Esophagus muscularis mucosa (tissue), 4 donors: Measurements from ENCODE around the gene CNPPD1. TPM values are rescaled to one million over a fixed set of nuclear protein-coding genes. Genes with fewer than 3 reads are reported as not detected.

ENCODE experiments used
- DNase-seq: peaks from one replicate; pipeline ENCODE4 v3.0.0-alpha.2; 2017; ENCODE audit errors: extremely low spot score
- H3K27ac ChIP-seq, 4 donors: fragments of 200-600 bp; sonication (generic); replicated peaks in 1 of 4; 1 replicate in 3 of 4; 2 replicates in 1 of 4; pipeline ENCODE4 v1.5.1; 2016 to 2019; ENCODE audit warnings: mild to moderate bottlenecking in 1 of 4
- H3K27me3 ChIP-seq, 4 donors: fragments of 200-600 bp; sonication (generic); one replicate each; pipeline versions ENCODE4 v1.5.1 to v1.6.0; 2016 to 2019
- H3K36me3 ChIP-seq, 4 donors: fragments of 200-600 bp; sonication (generic); one replicate each; pipeline ENCODE4 v1.5.1; 2016 to 2019
- H3K4me1 ChIP-seq, 4 donors: fragments of 200-600 bp; sonication (generic); one replicate each; pipeline ENCODE4 v1.5.1; 2016 to 2019
- H3K4me3 ChIP-seq, 4 donors: fragments of 200-600 bp; sonication (generic); 1 replicate in 2 of 4; 2 replicates in 2 of 4; pipeline ENCODE4 v1.5.1; 2016 to 2019; ENCODE audit warnings: mild to moderate bottlenecking in 4 of 4, moderate library complexity in 1 of 4
- H3K9me3 ChIP-seq, 4 donors: fragments of 200-600 bp; sonication (generic); 1 replicate in 3 of 4; 2 replicates in 1 of 4; pipeline ENCODE4 v1.5.1; 2016 to 2019
- EP300 ChIP-seq: sonication (generic); formaldehyde crosslinking; IDR thresholded peaks from one replicate; pipeline ENCODE4 v1.6.1; 2017; ENCODE audit warnings: antibody characterized with exemption
- POLR2A ChIP-seq: fragments of 450-650 bp; IDR thresholded peaks from one replicate; pipeline ENCODE4 v1.6.1; 2017; ENCODE audit warnings: antibody characterized with exemption, moderate library complexity, mild to moderate bottlenecking, low read depth
- POLR2AphosphoS5 ChIP-seq, 2 donors: sonication (generic); formaldehyde crosslinking; IDR thresholded peaks; one replicate each; pipeline ENCODE4 v1.6.1; 2017; ENCODE audit warnings: antibody characterized with exemption in 2 of 2
- WGBS: methylation state at CpG from one replicate; pipeline ENCODE4 v1.1.5; 2018; 5-methylcytosine and 5-hydroxymethylcytosine counted together
- intact Hi-C: fragments of 100-400 bp; cut with DNase I; formaldehyde crosslinking; loops from one replicate; pipeline ENCODE4 v1.15.1; 2023
- total RNA-seq, 4 donors: library from RNA; depleted of rRNA; stranded (reverse); fragments of >200 nt; gene quantifications; one replicate each; pipeline versions ENCODE4 v1.1.0 to v1.2.1, GENCODE V29; 2016
- TF ChIP-seq, protein P1 (sequence below), 3 experiments: fragments of 200-600 bp in 2 of 3; fragments of 450-650 bp in 1 of 3; sonication (generic) in 2 of 3; IDR thresholded peaks; one replicate each; pipeline ENCODE4 v1.5.1; 2017 to 2019; ENCODE audit warnings: antibody characterized with exemption in 3 of 3, mild to moderate bottlenecking in 2 of 3, moderate library complexity in 1 of 3

The CNPPD1 gene
- total RNA-seq, 4 donors from 2014 or later = 41.9 to 98.0 (median 61.9) TPM

DNA sequence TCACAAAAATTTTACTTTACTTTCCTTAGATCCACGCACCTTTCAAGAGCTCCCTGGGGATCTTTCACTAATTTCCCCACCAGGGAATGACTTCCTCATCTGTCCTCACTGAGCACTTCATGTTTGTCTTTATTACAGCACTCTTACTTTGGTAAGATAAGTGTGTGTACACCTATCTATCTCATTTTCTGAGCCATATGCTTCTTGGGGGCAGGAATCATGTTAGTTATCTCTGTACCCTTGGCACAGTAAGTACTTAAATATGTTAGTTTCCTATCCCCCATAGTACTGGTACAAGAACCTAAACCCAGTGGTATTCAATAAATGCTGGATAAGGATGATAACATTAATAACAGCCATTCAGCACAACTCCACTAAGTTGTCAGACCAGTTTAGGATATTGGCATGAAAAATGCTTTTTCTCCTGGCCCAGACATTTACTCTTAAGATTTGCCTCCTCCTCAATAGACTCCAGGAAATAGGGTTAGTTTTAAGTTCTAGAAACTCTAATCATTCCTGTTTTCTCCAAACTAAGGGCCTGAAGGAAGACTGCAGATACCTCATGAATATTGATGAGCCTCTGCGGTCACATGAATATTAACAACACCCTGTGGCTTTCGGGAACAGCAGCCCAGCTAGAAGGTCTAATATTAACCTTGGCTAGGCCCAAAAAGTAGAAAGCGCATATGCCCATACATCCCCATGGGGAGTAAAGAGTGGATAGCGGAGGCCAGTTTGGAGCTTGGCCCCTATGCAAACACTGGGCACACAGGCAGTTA, 54.3 kb downstream of the CNPPD1 start:
- peaks cover 0 to 10% (median 4%) of the 10 kb centered on the region in 4 donors for H3K4me1 ChIP-seq
- no peak overlapping the region for H3K27ac ChIP-seq
- intact Hi-C loops = loop anchor here (5.0 kb wide), 1 partner anchor 60 kb away; the partner anchor contains the start of gene IHH
- TF ChIP-seq, protein P1, sequence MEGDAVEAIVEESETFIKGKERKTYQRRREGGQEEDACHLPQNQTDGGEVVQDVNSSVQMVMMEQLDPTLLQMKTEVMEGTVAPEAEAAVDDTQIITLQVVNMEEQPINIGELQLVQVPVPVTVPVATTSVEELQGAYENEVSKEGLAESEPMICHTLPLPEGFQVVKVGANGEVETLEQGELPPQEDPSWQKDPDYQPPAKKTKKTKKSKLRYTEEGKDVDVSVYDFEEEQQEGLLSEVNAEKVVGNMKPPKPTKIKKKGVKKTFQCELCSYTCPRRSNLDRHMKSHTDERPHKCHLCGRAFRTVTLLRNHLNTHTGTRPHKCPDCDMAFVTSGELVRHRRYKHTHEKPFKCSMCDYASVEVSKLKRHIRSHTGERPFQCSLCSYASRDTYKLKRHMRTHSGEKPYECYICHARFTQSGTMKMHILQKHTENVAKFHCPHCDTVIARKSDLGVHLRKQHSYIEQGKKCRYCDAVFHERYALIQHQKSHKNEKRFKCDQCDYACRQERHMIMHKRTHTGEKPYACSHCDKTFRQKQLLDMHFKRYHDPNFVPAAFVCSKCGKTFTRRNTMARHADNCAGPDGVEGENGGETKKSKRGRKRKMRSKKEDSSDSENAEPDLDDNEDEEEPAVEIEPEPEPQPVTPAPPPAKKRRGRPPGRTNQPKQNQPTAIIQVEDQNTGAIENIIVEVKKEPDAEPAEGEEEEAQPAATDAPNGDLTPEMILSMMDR (IDR thresholded peaks at IDR 0.05) = no peak
- TF ChIP-seq EP300 = no peak
- TF ChIP-seq POLR2A = no peak
- TF ChIP-seq POLR2AphosphoS5 (IDR thresholded peaks at IDR 0.05) = no peak
- no peaks in the 10 kb centered on the region for H3K27me3 ChIP-seq
- 91% methylated on average over 5 of the region's 5 CpGs for WGBS
- DNase-seq = no peak
- H3K4me3 ChIP-seq = no peak overlapping the region
- no peaks in the 10 kb centered on the region for H3K36me3 ChIP-seq
- H3K9me3 ChIP-seq = no peaks in the 10 kb centered on the region

Other genes with a start within 250 kb of the CNPPD1 start
- gene CDK5R2, start 217.3 kb downstream of the CNPPD1 start, total RNA-seq = under 1 TPM in 3 of 4 donors, not detected in 1; under 0.01 to 0.52 (median 0.33) TPM
- not detected for gene FEV, start 191.7 kb downstream of the CNPPD1 start, total RNA-seq
- not detected for gene CRYBA2, start 183.5 kb downstream of the CNPPD1 start, total RNA-seq
- gene CFAP65, start 135.4 kb downstream of the CNPPD1 start, total RNA-seq = not detected
- gene IHH, start 116.0 kb downstream of the CNPPD1 start, total RNA-seq = not detected
- 10 to 100 TPM; 15.1 to 24.4 (median 17.8) TPM for gene NHEJ1, start 16.1 kb downstream of the CNPPD1 start, total RNA-seq
- gene SLC23A3, start 6.9 kb downstream of the CNPPD1 start, total RNA-seq = under 1 TPM; 0.23 to 0.58 (median 0.37) TPM
- 10 to 100 TPM; 44.0 to 69.3 (median 56.3) TPM for gene RETREG2, start 1.4 kb upstream of the CNPPD1 start, total RNA-seq
- gene ZFAND2B, start 29.9 kb upstream of the CNPPD1 start, total RNA-seq = 10 to 100 TPM; 27.0 to 50.1 (median 36.9) TPM
- gene ABCB6, start 42.0 kb upstream of the CNPPD1 start, total RNA-seq = 10 to 100 TPM; 17.4 to 27.3 (median 19.6) TPM
- 10 to 100 TPM; 41.5 to 75.3 (median 56.2) TPM for gene ATG9A, start 52.7 kb upstream of the CNPPD1 start, total RNA-seq
- gene ANKZF1, start 52.9 kb upstream of the CNPPD1 start, total RNA-seq = 10 to 100 TPM; 20.4 to 34.1 (median 27.6) TPM
- 1 to 10 TPM; 3.3 to 6.4 (median 5.6) TPM for gene GLB1L, start 68.5 kb upstream of the CNPPD1 start, total RNA-seq
- 10 to 100 TPM; 12.8 to 21.6 (median 16.7) TPM for gene STK16, start 68.6 kb upstream of the CNPPD1 start, total RNA-seq
- gene TUBA4B, start 76.3 kb upstream of the CNPPD1 start, total RNA-seq = not detected
- gene TUBA4A, start 77.0 kb upstream of the CNPPD1 start, total RNA-seq = 100 to 1,000 TPM in 1 of 4 donors, 10 to 100 TPM in 3; 44.2 to 132 (median 74.4) TPM
- 10 to 100 TPM; 33.3 to 84.8 (median 50.7) TPM for gene DNAJB2, start 102.4 kb upstream of the CNPPD1 start, total RNA-seq
- gene PTPRN, start 132.5 kb upstream of the CNPPD1 start, total RNA-seq = 1 to 10 TPM; 2.1 to 6.6 (median 4.1) TPM
- gene RESP18, start 155.8 kb upstream of the CNPPD1 start, total RNA-seq = not detected
- 100 to 1,000 TPM in 1 of 4 donors, 10 to 100 TPM in 3; 44.9 to 102 (median 61.6) TPM for gene DNPEP, start 211.0 kb upstream of the CNPPD1 start, total RNA-seq
- over 10,000 TPM; 19,781 to 23,770 (median 22,752) TPM for gene DES, start 241.5 kb upstream of the CNPPD1 start, total RNA-seq